Spleen (tissue), 7 donors: Measurements from ENCODE around the gene PIK3R5.

Source experiments
- POLR2A ChIP-seq, 3 donors: fragments of 450-650 bp; IDR thresholded peaks; one replicate each; pipeline ENCODE4 v1.5.1; 2017; ENCODE audit warnings: antibody characterized with exemption in 3 of 3, mild to moderate bottlenecking in 1 of 3
- TF ChIP-seq, protein P1 (sequence below), 11 experiments: fragments of 200-600 bp in 7 of 11; fragments of 450-650 bp in 4 of 11; sonication (generic) in 4 of 11; IDR thresholded peaks in 8 of 11; conservative IDR thresholded peaks in 3 of 11; 1 replicate in 7 of 11; 2 replicates in 4 of 11; pipeline versions ENCODE4 v1.4.0 to v1.8.0; 2016 to 2021; ENCODE audit warnings: antibody characterized with exemption in 11 of 11, inconsistent platforms in 4 of 11, mild to moderate bottlenecking in 1 of 11
- donor health status: DM: no; HTN: no; CAD: no; lungs with moderate emphysema.
- donor health status: DM: no; HTN: no; CAD: no.
- donor health status: DM: no; HTN: no; CAD: no.

DNA sequence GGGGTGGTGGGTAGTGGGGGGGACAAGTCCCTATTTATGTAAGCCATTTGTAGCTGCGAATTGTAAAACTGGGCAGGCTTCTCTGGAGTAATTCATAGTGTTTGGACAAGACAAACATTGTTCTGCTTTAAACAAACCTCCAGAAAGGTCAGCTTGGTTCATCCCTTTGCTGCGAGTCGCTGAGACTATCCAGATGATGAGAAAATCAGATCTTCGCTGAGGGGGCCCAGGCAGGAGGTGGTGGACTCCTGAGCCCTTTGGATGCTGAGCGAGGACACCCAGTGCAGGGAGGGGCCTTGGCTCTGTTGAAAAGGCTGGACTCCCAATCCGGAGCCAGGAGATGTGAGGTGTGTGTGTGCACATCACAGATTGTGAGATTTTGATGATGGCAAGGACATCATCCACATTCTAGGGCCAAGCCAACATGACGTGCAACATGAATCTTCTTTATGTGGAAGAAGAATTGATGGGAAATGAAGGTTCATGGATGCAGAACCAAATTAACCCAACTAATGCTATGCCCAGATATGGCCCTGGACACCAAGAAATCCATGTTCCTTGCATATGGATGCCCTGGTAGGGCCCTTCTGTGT lies 40.8 kb upstream of the PIK3R5 start:
- TF ChIP-seq, protein P1, sequence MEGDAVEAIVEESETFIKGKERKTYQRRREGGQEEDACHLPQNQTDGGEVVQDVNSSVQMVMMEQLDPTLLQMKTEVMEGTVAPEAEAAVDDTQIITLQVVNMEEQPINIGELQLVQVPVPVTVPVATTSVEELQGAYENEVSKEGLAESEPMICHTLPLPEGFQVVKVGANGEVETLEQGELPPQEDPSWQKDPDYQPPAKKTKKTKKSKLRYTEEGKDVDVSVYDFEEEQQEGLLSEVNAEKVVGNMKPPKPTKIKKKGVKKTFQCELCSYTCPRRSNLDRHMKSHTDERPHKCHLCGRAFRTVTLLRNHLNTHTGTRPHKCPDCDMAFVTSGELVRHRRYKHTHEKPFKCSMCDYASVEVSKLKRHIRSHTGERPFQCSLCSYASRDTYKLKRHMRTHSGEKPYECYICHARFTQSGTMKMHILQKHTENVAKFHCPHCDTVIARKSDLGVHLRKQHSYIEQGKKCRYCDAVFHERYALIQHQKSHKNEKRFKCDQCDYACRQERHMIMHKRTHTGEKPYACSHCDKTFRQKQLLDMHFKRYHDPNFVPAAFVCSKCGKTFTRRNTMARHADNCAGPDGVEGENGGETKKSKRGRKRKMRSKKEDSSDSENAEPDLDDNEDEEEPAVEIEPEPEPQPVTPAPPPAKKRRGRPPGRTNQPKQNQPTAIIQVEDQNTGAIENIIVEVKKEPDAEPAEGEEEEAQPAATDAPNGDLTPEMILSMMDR (IDR thresholded peaks at IDR 0.05 in 8 of 11, conservative IDR thresholded peaks at IDR 0.05 in 3 of 11): no peak
- TF ChIP-seq POLR2A (IDR thresholded peaks at IDR 0.05): no peak
